ENCODE results near the gene CFAP119.

- TF ChIP-seq CTCF (IDR thresholded peaks at IDR 0.05; ENCODE audit: low read length), result no peak
- no peak for TF ChIP-seq EZH2 (IDR thresholded peaks at IDR 0.05; ENCODE audit: borderline replicate concordance, low read length)
Measured at GRCh38 chr16:30780021-30780420, 18.2 kb upstream of the CFAP119 start.

Measured in OCI-LY1 (cell line).